Activated CD4-positive, alpha-beta T cell treated with anti-CD3 and anti-CD28 coated beads for 1 hour (primary cell): ENCODE results near the gene KRABD2.
"Not testable (repeated sequence)": the region's sequence is repeated elsewhere in the genome, so short reads cannot be mapped to it uniquely, and the experiment has no call there.

Experiments used
- DNase-seq: peaks from one replicate; pipeline ENCODE4 v3.0.0-alpha.2; 2020

KRABD2 gene

DNA sequence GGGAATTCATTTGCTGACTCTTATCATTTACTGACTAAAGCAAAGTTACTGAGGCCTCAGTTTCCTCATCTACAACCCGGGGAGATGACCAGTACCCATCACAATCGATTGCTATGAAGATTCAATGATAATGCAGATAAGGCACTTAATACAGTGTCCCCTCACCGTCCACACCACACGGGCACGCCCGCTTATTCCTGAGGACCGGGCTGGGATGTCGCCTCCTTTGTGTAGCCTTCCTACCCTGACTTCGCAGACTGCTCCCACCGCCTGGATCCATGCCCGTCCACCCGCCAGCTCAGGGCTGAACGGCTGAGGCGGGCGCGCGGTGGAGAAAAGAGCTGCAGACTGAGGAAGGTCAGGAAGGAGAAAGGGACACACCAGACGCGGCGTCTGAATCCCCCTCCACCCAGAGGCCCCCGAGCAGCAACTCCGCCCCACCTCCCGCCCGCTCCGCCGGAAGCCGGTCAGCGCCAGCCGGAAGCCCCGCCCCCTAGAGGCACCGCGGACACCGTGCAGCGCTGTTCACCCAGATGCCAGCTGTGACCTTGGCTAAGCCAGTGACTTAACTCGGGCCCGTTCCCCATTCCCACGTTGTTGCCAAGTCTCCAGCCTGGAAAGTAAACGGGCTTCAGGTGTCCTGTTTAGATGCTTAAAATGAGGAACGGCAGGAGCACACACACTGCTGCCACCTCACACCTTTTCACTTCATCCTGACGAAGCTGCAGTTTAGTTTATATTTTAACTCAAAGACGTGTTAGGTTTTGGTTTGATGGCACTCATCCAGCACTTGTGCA, at the start of gene KRABD2:
Gene KRABD2 (minus strand): TSS at position 434 of the 797 bp plus-strand sequence.
- DNase-seq = peak; percentile 78

DNA sequence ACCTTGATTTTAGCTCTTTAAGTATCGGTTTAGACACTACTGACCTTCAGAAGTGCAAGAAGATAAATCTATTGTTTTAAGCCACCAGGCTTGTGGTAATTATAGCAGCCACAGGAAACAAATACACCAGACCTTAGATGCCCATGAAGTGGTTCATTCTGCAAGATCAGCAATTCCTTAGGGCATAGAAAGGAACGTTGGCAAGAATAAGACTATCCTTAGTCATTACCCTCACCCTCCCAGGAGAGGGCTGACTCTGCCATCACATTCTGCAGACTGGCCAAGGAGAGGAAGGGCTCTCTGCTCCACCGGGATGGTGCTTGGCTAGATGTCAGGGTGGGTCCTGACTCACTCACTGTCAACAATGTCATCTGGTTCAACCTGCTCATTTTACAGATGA, 45.1 kb upstream of the KRABD2 start:
- no peak for DNase-seq

DNA sequence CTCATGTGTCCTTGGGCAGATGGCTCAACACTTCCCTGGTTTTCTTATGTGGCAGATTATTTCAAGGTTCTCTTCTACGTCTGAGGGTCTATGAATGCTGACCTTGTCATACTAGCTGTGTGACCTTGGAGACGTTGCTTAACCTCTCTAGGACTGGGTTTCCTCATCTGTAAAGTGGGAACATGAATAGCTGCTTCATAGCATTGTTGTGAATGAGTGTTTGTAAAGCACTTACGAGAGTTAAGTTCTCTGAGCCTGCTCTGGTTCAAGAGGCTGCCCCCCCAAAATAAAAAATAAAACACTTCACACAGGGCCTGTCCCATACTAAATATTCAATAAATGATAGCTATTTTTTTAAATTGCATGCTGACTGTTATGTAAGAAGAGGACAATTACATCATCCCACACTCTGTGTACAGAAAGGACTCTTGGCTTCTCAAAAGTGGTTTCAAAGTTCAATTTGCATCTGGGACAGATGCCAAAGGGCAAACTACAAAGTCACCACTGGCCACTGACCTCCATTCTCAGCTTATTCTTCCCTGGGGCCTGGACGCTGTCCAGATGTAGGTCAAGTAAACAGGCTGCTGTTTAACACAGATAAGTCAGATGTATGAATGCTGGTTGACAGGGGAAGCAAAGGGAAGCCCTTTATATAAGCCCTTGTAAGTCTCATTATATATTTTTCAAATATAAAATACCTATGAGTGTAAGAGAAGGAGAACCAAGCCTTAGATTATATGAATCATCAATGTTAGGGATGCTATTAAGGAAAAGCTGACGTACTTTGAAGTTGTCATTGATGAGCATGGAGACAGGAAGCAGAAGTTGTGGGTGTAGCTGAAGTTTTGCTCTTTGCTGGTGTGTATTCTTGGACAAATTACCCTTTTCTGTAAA, 43.8 kb upstream of the KRABD2 start:
- no peak for DNase-seq

DNA sequence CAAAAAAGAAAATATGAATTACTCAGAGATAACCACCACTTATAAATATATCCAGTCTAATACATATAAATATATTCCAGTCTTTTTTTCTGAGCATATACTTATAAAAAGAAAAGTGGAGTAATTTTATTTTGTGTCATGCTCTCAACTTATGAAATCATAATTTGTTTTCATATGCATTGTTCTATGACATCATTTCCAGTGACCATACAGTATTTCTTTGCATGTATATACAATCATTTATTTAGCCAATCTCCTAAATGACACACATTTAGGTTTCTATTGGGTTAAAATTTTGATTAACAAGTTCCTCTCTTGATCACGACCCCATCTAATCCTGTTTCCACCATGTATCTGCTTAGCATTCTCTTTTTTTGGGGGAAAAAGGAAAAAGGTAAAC, 42.8 kb upstream of the KRABD2 start:
- DNase-seq = no peak

DNA sequence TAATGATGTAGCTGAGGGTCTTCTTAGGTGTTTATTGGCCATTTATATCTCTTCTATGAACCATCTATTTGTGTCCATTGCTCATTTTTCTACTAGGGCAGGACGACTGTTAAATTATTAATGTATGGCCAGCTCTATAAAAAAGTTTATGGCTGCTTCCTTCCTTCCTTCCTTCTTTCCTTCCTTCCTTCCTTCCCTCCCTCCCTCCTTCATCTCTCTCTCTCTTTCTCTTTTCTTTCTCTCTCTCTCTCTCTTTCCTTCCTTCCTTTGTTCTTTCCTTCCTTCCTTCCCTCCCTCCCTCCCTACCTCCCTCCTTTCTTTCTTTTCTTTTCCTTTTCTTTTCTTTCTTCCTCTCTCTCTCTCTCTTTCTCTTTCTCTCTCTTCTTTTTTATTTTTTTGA, 42.0 kb upstream of the KRABD2 start:
- no peak for DNase-seq

DNA sequence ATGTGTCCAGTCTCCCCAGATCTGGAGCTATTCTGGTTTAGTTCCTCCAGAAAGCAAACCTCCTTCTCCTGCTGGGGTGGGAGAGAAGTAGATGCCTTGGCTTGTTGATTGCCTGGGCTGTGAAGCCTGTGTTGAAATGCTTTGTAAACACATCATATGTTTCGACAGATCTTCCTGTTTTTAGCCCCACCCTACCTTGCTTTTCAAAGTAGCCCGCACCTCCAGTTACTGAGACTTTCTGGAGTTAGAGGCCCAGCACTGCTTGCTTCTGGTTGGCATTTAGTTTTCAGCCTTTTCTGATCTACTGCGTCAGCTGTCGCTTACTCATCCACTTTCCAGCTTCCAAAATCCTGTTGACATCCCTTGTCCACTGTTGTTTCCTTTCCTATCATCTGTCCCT, 41.3 kb upstream of the KRABD2 start:
- DNase-seq = no peak

DNA sequence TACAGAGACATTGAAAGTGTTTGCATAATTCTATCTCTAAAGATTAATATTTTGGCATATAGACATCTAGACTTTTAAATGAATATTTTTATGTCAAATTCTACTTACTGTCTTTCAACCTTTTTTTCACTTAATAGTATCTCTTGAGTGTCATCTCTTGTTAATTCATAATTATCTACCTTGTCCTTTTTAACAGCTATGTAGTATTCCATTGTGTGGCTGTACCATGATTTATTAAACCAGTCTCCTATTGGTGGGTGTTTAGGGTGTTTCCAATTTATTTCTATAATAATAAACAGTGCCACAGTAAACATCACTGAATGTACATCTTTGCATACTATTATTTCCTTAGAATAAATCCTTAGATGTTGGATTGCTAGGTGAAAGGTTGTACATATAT, 37.4 kb upstream of the KRABD2 start:
- DNase-seq = no peak

DNA sequence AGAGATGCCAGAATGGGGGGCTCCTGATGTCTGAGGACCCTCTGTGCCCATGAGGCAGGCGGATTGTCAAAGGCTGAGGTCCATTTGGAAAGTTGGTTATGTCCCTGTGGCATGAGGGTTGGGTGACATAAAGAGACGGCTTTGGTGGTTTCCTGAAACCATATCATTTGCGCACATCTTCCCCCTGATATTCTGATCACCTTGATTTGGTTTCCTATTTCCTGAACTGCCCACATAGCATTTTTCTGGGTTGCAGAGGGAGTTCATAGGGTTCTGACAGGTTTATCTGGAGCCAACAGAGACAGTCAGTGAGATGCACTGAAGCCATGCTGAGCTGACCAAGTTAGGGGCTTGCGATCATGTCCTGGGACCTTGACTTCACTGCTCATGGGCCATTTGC, 36.8 kb upstream of the KRABD2 start:
- no peak for DNase-seq

DNA sequence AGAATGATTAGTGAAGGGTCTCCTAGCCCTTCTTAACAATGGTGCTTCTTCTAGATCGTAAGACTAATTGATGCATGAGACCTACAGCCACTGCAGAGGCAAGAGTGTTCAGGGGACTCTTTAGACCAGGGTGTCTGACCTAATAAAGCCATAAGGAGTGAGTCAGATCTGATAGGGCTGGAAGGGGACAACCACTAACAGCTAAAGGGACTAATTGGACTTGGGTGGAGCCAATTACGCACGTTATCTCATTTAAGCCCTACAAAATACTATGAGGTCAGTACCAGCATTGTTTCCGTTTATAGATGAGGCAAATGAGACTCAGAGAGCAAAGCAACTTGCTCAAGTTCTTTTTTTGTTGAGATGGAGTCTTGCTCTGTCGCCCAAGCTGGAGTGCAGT, 35.6 kb upstream of the KRABD2 start:
- no peak for DNase-seq

DNA sequence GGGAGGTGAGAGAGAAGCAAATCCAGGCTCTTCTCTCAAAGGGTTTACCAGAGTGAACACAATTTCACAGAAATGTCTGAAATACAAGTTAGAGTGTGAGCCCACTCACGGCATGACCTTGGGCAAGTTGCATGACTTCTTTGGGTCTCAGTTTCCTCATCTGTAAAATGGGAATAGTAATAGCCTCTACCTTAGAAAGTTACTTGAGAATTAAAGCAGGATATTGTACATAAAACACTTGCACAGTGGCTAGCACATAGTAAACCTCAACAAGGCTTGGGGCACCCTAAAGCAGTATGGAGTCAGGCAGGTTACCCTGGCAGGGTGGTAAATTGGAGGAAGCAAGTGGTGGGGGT, 34.4 kb upstream of the KRABD2 start:
- no peak for DNase-seq

DNA sequence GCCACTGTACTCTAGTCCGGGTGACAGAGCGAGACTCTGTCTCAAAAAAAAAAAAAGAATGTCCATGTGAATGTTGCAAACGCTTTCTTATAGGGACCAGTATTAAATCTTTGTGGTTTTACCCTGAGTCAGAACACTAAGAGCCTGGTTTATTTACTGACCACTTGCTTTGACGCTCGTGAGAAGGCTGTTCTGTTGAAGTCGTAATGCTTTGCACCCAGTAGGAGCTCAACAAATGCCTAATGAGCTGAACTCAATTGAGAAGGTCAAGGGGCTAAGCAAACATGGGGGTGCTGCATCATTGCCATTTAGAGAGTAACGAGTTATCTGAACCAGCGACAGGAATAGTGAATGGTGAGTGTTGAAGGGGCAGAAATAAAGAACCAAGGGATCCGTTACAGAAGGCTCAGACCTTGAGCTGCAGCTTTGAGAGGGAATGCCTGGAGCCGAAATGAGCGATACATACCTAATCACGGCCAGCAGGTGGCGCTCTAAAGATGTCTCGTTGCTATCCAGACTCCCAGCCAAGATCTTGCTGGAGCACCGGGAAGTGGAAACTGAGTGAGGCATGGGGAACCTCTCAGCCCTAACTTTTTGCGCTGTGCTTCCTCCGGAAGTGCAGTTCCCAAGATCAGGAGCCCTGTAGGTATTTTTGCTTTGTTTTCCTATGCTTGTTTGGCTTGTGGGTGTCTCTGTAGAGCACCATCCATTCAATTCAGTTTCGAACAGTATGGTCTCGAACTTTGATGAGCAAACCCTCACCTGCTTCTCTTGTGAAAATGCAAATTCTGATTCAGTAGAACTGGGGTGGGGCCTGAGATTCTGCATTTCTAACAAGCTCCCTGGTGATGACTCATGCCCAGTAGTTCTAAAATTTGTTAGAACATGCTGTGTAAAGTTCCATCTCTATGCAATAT, 33.7 kb upstream of the KRABD2 start:
- peak; percentile 67 for DNase-seq

DNA sequence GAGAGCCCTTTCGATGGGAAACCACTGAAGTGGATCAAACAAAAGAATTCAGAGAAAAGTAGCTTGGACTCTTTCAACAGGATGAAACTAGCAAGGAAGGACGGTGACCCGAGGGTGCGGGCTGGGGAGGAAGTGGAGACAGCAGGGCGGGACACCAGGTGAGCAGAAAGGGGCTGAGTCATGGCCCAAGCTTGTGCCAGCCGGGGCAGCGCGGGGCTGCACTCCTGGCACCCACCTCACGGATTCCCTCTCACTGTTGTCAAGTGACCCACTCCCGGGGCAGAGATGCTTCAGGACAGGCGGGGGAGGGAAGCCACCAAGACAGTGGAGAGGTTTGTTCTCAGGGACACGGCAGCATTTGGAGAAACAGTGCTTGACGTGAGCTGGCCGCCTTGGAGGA, 31.9 kb upstream of the KRABD2 start:
- DNase-seq = no peak

DNA sequence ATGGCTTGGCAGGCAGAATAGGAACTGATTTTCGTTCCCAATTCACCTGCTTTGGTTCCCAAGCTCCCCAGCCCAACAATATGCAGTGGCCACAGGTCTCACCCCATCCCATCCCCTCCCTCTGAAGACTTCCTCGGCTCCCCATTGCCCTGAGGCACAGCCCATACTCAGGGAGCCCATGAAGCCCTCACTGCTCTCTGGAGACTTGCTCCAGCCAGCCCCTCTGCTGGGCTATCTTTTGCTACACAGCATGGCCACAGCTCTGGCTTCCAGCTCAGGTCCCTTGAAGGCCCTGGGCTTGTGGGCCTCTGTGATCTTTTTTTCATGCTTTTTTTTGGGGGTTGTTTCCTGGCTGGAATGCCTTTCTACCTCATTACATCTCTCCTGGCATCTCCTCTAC, 29.7 kb upstream of the KRABD2 start:
- DNase-seq = no peak

DNA sequence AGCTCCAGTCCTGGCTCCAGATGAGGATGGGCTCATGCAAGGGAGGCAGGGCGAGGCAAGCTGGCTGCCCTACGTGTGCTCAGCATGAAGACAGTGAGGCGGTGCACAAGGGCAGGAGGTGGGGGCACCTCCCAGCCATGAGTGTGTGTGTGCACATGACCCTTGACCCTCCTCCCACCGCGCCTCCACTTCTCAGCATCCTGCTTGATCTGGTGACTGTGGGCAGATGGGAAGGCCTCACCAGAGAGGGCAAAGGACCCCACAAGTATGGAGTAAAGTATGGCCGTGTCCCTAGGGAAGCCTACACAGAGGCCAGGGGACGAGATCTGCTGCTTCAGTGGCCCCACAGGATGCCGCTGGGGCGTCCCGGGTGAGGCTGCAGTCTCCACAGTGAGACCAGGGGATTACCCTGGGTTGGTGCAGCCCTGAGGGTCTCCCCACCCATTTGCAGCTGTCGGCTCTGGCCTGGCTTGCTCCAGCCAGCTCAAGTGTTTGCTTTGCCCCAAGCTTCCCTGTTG, 29.1 kb upstream of the KRABD2 start:
- DNase-seq = no peak

DNA sequence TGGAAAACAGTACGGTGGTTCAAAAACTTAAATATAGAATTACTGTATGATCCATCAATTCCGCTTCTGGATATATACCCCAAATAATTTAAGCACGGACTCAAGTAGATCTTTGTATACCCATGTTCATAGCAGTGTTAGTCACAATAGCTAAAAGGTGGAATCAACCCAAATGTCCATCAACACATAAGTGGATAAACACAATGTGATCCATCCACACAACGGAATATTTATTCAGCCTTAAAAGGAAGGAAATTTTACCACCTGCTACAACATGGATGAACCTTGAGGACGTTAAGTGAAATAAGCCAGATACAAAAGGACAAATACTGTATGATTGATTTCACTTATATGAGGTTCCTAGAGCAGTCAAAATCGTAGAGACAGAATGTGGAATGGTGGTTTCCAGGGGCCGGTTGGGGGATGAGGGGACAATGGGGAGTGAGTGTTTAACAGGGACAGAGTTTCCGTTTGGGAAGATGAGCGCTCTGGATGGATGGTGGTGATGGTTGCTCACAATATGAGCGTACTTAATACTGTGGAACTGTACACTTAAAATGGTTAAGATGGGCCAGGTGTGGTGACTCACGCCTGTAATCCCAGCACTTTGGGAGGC, 26.5 kb upstream of the KRABD2 start:
- no peak for DNase-seq

DNA sequence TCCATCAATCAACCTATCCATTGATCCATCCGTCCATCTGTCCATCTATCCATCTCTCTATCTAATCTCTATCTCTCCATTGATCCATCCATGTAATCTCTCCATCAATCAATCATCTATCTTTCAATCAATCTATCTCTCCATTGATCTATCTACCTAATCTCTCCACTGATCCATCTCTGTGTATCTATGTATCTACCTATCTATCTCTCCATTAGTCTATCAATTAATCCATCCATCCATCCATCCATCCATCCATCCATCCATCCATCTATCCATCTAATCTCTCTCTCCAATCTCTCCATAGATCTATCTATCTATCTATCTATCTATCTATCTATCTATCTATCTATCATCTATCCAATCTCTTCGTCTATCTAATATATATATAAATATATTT, 24.6 kb upstream of the KRABD2 start:
- no peak for DNase-seq

DNA sequence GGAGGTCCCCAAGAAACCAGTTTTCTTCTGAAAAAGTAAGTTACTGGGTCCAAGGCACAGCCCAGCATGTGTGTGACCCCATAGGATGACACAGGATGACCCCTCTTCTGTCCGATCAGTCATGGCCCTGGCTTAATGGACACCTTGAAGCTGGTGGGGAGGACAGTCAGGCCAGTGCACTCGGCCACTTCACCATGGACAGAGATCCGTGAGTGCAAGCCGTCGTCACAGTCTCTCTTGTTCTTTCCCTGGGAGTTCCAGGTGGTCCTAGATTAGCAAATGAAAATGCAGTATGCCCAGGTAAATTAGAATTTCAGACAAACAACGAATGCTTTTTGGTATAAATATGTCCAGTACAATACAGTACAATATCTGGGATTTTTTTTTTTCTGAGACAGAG, 22.5 kb upstream of the KRABD2 start:
- DNase-seq = no peak

DNA sequence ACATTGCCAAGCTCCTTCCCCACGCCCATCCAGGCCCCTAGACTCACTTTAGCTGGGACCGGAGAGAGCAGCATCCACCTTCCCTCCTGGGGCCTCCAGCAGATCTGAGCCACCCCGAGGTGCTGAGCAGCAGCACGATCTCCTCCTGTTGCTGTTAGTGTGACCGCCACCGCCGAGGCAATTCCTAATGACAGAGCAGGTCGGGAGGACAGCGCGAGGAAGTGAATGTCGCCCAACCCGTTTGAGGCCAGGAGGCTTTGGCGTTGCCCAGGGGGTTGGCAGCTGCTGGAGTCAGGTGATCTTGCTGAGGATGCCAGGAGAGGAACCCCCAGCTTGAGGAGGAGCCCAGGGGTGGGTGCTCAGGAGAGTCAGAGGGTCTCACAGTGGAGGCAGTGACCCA, 21.1 kb upstream of the KRABD2 start, which contains the start of gene RNF222:
Gene RNF222 (minus strand): TSS at position 192 of the 400 bp plus-strand sequence. CDS start 4,366 bp downstream, outside the sequence.
- DNase-seq = no peak

DNA sequence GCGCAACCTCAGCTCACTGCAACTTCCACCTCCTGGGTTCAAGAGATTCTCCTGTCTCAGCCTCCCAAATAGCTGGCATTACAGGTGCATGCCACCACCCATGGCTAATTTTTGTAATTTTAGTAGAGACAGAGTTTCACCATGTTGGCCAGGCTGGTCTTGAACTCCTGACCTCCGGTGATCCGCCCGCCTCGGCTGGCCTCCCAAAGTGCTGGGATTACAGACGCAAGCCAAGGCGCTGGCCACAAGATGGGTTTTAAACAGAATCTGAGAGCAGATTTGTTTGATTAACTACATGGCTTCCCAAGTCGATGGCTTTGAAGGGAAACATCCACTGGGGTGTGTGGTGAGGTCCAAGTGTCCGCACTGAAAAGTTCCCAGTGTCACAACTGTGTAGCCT, 18.0 kb upstream of the KRABD2 start:
- DNase-seq = not testable (repeated sequence)

DNA sequence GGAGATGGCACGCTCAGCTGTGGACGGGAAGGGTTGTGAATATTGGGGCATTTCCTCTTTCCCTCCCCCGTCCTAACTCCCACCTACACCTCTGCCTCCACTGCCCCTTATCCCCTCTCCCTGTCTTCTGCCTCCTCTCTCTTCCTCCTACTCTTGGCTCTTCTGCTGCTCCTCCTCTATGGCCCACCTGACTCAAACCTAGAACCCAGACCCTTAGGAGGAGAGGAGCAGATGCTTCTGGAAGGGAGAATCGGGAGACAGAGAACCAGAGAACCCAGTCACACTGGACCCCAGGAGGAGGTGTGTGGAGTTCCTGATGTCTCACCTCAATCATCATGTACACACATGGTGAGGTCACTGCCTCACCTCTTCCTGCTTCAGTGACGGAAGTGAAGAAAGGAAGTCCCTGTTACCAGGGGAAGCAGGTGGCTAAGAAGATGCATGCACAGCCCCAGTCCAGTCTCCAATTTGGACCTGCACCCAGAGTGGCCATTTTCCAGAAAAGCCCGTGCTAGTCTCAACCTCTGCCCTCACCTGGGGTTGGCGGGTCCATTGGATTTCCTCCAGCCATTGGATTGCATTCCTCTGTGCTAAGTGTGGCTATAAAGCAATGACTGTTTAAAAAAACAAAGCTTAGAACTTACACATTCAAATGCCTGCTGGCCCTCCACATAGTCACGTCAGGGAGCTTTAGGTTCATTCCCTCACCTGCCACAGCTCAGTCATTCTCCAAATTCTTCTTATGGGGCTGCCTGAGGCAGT, 17.1 kb upstream of the KRABD2 start:
- DNase-seq = no peak

DNA sequence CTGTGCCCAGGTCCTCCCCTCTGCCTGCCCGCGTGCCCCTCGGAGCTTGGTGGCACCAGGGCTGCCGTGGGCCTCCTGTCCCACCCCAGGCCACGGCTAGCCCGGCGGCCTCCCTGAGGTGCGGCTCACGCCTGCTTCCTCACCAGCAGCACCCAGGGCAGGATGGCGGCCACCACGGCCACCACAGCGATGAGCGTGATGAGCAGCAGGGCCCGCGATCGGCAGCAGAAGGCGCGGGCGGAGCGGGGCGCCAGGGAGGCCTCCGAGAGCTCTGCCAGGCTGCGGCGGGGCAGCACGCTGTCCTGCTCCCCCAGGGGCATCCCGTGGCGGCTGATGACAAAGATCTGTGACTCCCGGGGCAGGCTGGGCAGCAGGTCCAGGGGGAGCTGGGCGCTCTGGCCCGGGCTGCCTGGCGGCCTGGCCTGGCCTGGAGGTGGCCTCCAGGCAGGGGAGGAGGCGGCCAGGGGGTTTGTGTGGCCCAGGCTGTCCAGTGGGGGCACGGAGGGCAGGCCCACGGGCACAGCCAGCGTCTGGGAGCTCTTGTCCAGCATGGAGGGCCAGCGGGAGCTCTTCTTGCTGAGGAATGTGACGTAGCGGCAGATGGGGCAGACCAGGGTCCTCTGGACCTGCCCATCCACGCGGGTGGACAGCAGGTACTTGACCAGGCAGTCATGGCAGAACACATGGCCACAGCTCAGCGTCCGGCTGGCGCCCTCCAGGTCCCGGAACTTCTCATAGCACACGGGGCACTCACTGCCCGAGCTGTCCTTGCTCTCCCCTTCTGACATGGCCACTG, 16.4 kb upstream of the KRABD2 start:
- DNase-seq = no peak
